K562 (cell line): ENCODE results near the gene RNF11. TPM values are rescaled to one million over a fixed set of nuclear protein-coding genes. Genes with fewer than 3 reads are reported as not detected.

ENCODE experiments used
- CCAR2 ChIP-seq: fragments of 200-400 bp; formaldehyde crosslinking; IDR thresholded peaks from 2 replicates; pipeline ENCODE4 v1.6.1; 2017; ENCODE audit warnings: mild to moderate bottlenecking, low read depth, low read length
- CGGBP1 ChIP-seq: fragments of 250-450 bp; sonication (Bioruptor Pico); IDR thresholded peaks from 2 replicates; pipeline ENCODE4 v1.9.0; 2021; ENCODE audit warnings: mild to moderate bottlenecking
- COPS2 ChIP-seq: fragments of 450-650 bp; conservative IDR thresholded peaks from 2 replicates; pipeline ENCODE4 v1.6.1; 2016; ENCODE audit warnings: mild to moderate bottlenecking, moderate library complexity
- ELF4 ChIP-seq: fragments of 450-650 bp; formaldehyde crosslinking; IDR thresholded peaks from 2 replicates; pipeline ENCODE4 v1.4.0; 2022; ENCODE audit warnings: missing genetic modification characterization
- FOXA3 ChIP-seq, 2 experiments: fragments of 450-650 bp in 1 of 2; sonication (generic) in 1 of 2; formaldehyde crosslinking; IDR thresholded peaks in 1 of 2; conservative IDR thresholded peaks in 1 of 2; 2 replicates each; pipeline versions ENCODE4 v1.4.0 to v1.8.0; 2020 to 2022; ENCODE audit warnings: mild to moderate bottlenecking in 2 of 2, missing genetic modification reagents in 1 of 2
- FOXJ3 ChIP-seq: sonication (generic); formaldehyde crosslinking; IDR thresholded peaks from 2 replicates; pipeline ENCODE4 v1.4.0; 2020; ENCODE audit warnings: mild to moderate bottlenecking, missing genetic modification reagents
- HDAC3 ChIP-seq: fragments of 450-650 bp; IDR thresholded peaks from 2 replicates; pipeline ENCODE4 v1.6.1; 2018; ENCODE audit warnings: borderline replicate concordance, mild to moderate bottlenecking, moderate library complexity; ENCODE audit not compliant: partially characterized antibody
- HMGXB4 ChIP-seq: sonication (generic); formaldehyde crosslinking; IDR thresholded peaks from 2 replicates; pipeline ENCODE4 v1.8.1; 2023; ENCODE audit warnings: mild to moderate bottlenecking, missing genetic modification reagents
- ILF3 ChIP-seq: fragments of 450-650 bp; IDR thresholded peaks from 2 replicates; pipeline ENCODE4 v1.6.1; 2018; ENCODE audit warnings: antibody characterized with exemption, mild to moderate bottlenecking, moderate library complexity, borderline replicate concordance
- ILK ChIP-seq: fragments of 450-650 bp; IDR thresholded peaks from 2 replicates; pipeline ENCODE4 v1.6.1; 2016; ENCODE audit warnings: missing genetic modification characterization, low read depth, mild to moderate bottlenecking, missing compliant biosample characterization, moderate library complexity, borderline replicate concordance
- IRF1 ChIP-seq: sonication (generic); formaldehyde crosslinking; IDR thresholded peaks from 2 replicates; pipeline ENCODE4 v1.8.0; 2022; ENCODE audit warnings: missing genetic modification reagents, mild to moderate bottlenecking, borderline replicate concordance
- MCM7 ChIP-seq, 2 experiments: fragments of 450-650 bp; IDR thresholded peaks; 2 replicates each; pipeline ENCODE4 v1.6.1; 2016 to 2018
- MNT ChIP-seq, 2 experiments: fragments of 450-650 bp; conservative IDR thresholded peaks; 2 replicates each; pipeline ENCODE4 v1.6.1; 2017; ENCODE audit warnings: mild to moderate bottlenecking in 2 of 2, moderate library complexity in 2 of 2
- RFX1 ChIP-seq: fragments of 450-650 bp; IDR thresholded peaks from 2 replicates; pipeline ENCODE4 v1.6.1; 2016; ENCODE audit warnings: mild to moderate bottlenecking, moderate library complexity
- SLC30A9 ChIP-seq: fragments of 250-450 bp; sonication (Bioruptor Pico); IDR thresholded peaks from 2 replicates; pipeline ENCODE4 v1.8.0; 2022; ENCODE audit warnings: mild to moderate bottlenecking, moderate library complexity
- SMAD3 ChIP-seq: fragments of 450-650 bp; formaldehyde crosslinking; conservative IDR thresholded peaks from 2 replicates; pipeline ENCODE4 v1.4.0; 2020; ENCODE audit warnings: mild to moderate bottlenecking
- SNIP1 ChIP-seq: fragments of 450-650 bp; IDR thresholded peaks from 2 replicates; pipeline ENCODE4 v1.7.1; 2017; ENCODE audit warnings: low read depth, mild to moderate bottlenecking
- SRSF7 ChIP-seq: fragments of 200-400 bp; formaldehyde crosslinking; optimal IDR thresholded peaks from 2 replicates; pipeline ENCODE3; 2017; ENCODE audit warnings: mild to moderate bottlenecking, low read depth, low read length
- STAT5B ChIP-seq: fragments of 250-450 bp; sonication (Bioruptor Pico); IDR thresholded peaks from 2 replicates; pipeline ENCODE4 v1.8.0; 2021; ENCODE audit warnings: mild to moderate bottlenecking, inconsistent platforms
- U2AF2 ChIP-seq: fragments of 200-400 bp; formaldehyde crosslinking; optimal IDR thresholded peaks from 2 replicates; pipeline ENCODE3; 2017; ENCODE audit warnings: low read depth, mild to moderate bottlenecking, low read length
- XRCC5 ChIP-seq: fragments of 200-400 bp; formaldehyde crosslinking; IDR thresholded peaks from 2 replicates; pipeline ENCODE4 v1.6.1; 2017; ENCODE audit warnings: low read depth, mild to moderate bottlenecking, low read length
- ZBTB34 ChIP-seq: fragments of 250-450 bp; sonication (Bioruptor Pico); IDR thresholded peaks from 2 replicates; pipeline ENCODE4 v1.8.0; 2021; ENCODE audit warnings: mild to moderate bottlenecking, moderate library complexity
- ZNF431 ChIP-seq: sonication (generic); formaldehyde crosslinking; IDR thresholded peaks from 2 replicates; pipeline ENCODE4 v1.8.0; 2022; ENCODE audit warnings: mild to moderate bottlenecking, missing genetic modification reagents
- ZNF589 ChIP-seq: fragments of 200-800 bp; sonication (Bioruptor generic); IDR thresholded peaks from 2 replicates; pipeline ENCODE4 v1.6.1; 2016; ENCODE audit warnings: low read depth, missing genetic modification characterization, missing compliant biosample characterization
- polyA plus RNA-seq, 8 experiments: library from polyadenylated mRNA; depleted of rRNA in 4 of 8; stranded (reverse) in 5 of 8; unstranded in 3 of 8; fragments of >200 nt; fragmentation: Nextera tagmentation in 2 of 8; fragmentation: Illumina TruSeq in 1 of 8; extraction: Ambion mirVana in 2 of 8; extraction: Trizol in 1 of 8; gene quantifications; 2 replicates each; pipeline versions ENCODE4 v1.2.1 to v1.2.3, GENCODE V29; 2011 to 2014; ENCODE audit warnings: inconsistent platforms in 1 of 8, missing spikeins in 1 of 8
- total RNA-seq, 7 experiments: library from RNA; depleted of rRNA in 6 of 7; stranded (reverse); fragments of >200 nt in 6 of 7; fragmentation: Illumina TruSeq in 2 of 7; extraction: Trizol in 2 of 7; gene quantifications; 2 replicates each; pipeline versions ENCODE4 v1.2.1 to v1.2.3, GENCODE V29; 2011 to 2021; ENCODE audit warnings: low replicate concordance in 1 of 7

RNF11 gene
- total and polyA plus RNA-seq, 9 of the 15 experiments (the other 6 are each of a cell fraction or from before 2014, with no cell fraction given) = 5.7 to 34.3 (median 23.1) TPM

- TF ChIP-seq CGGBP1 (CRISPR knock-in tag) (no peak), MCM7 (IDR thresholded peaks at IDR 0.05) (no peak), XRCC5 (no peak), HMGXB4 (CRISPR knock-in tag) (no peak), RFX1 (no peak), U2AF2 (no peak), ELF4 (no peak), CCAR2 (no peak), FOXJ3 (CRISPR knock-in tag) (no peak), SMAD3 (no peak), COPS2 (no peak), STAT5B (no peak), MNT (conservative IDR thresholded peaks at IDR 0.05) (no peak; a peak in 1 of 4 replicates), ZNF431 (CRISPR knock-in tag) (no peak), FOXA3 (CRISPR knock-in tag; conservative IDR thresholded peaks at IDR 0.05 in 1 of 2, IDR thresholded peaks at IDR 0.05 in 1 of 2) (no peak), ZBTB34 (CRISPR knock-in tag) (no peak), ZNF589 (no peak), SNIP1 (no peak), ILF3 (no peak), SRSF7 (no peak), IRF1 (no peak), SLC30A9 (CRISPR knock-in tag) (no peak), ILK (tag) (no peak), HDAC3 (no peak)
These were observed 1.2 kb upstream of the RNF11 start (continued) for GRCh38 chr1:51234721-51235425.
